Fibroblast of the aortic adventitia (primary cell): ENCODE results near the gene SPPL3. TPM values are rescaled to one million over a fixed set of nuclear protein-coding genes. Genes with fewer than 3 reads are reported as not detected.

ENCODE experiments used
- DNase-seq: peaks from one replicate; pipeline ENCODE4 v3.0.0-alpha.2; 2010; ENCODE audit warnings: low read depth
- H3K4me3 ChIP-seq: 2 replicates; pipeline ENCODE4 v1.5.1; 2011; ENCODE audit warnings: low read depth, mild to moderate bottlenecking, control low read depth, low read length, moderate library complexity
- total RNA-seq: library from RNA; depleted of rRNA; stranded (reverse); fragments of >200 nt; gene quantifications from 2 replicates; pipeline ENCODE4 v1.2.3, GENCODE V29; 2012; ENCODE audit warnings: low replicate concordance
- TF ChIP-seq, protein P1 (sequence below): IDR thresholded peaks from 2 replicates; pipeline ENCODE4 v1.5.1; 2011; ENCODE audit warnings: mild to moderate bottlenecking, low read length, control low read depth, inconsistent platforms; ENCODE audit not compliant: insufficient read depth

Gene SPPL3
- total RNA-seq, 1 donor, result 18.3 TPM

GRCh38 chr12:120712610-120713009 is 191.5 kb downstream of the SPPL3 start:
- TF ChIP-seq, protein P1, sequence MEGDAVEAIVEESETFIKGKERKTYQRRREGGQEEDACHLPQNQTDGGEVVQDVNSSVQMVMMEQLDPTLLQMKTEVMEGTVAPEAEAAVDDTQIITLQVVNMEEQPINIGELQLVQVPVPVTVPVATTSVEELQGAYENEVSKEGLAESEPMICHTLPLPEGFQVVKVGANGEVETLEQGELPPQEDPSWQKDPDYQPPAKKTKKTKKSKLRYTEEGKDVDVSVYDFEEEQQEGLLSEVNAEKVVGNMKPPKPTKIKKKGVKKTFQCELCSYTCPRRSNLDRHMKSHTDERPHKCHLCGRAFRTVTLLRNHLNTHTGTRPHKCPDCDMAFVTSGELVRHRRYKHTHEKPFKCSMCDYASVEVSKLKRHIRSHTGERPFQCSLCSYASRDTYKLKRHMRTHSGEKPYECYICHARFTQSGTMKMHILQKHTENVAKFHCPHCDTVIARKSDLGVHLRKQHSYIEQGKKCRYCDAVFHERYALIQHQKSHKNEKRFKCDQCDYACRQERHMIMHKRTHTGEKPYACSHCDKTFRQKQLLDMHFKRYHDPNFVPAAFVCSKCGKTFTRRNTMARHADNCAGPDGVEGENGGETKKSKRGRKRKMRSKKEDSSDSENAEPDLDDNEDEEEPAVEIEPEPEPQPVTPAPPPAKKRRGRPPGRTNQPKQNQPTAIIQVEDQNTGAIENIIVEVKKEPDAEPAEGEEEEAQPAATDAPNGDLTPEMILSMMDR, result no peak
- no peak for DNase-seq

More at GRCh38 chr12:120712610-120713009, 191.5 kb downstream of the SPPL3 start:
- H3K4me3 ChIP-seq, result no peak overlapping the region

Other genes starting within 250 kb of the SPPL3 start
- 77.1 and 135 TPM in 2 replicates for gene MLEC, start 217.2 kb downstream of the SPPL3 start, total RNA-seq
- 18.2 and 19.8 TPM in 2 replicates for gene UNC119B, start 193.9 kb downstream of the SPPL3 start, total RNA-seq
- gene ACADS, start 178.5 kb downstream of the SPPL3 start, total RNA-seq, result 7.5 and 7.8 TPM in 2 replicates
- gene HNF1A, start 74.2 kb upstream of the SPPL3 start, total RNA-seq, result 0.09 TPM in 1 of 2 replicates, not detected in the other
- gene C12orf43, start 112.1 kb upstream of the SPPL3 start, total RNA-seq, result 12.7 and 17.8 TPM in 2 replicates
- 0.33 TPM in 1 of 2 replicates, not detected in the other for gene OASL, start 134.9 kb upstream of the SPPL3 start, total RNA-seq
- gene P2RX7, start 228.5 kb upstream of the SPPL3 start, total RNA-seq, result 0.18 and 9.1 TPM in 2 replicates